GM20431 (cell line): ENCODE measurements around the gene AKT2.

Experiments
- in situ Hi-C: fragments of 300-500 bp; cut with MseI, MboI; formaldehyde crosslinking; loops from one replicate; pipeline ENCODE4 v1.15.0; 2020; ENCODE audit warnings: low sequenced_read_pairs; ENCODE audit not compliant: unreplicated experiment

The AKT2 gene

DNA sequence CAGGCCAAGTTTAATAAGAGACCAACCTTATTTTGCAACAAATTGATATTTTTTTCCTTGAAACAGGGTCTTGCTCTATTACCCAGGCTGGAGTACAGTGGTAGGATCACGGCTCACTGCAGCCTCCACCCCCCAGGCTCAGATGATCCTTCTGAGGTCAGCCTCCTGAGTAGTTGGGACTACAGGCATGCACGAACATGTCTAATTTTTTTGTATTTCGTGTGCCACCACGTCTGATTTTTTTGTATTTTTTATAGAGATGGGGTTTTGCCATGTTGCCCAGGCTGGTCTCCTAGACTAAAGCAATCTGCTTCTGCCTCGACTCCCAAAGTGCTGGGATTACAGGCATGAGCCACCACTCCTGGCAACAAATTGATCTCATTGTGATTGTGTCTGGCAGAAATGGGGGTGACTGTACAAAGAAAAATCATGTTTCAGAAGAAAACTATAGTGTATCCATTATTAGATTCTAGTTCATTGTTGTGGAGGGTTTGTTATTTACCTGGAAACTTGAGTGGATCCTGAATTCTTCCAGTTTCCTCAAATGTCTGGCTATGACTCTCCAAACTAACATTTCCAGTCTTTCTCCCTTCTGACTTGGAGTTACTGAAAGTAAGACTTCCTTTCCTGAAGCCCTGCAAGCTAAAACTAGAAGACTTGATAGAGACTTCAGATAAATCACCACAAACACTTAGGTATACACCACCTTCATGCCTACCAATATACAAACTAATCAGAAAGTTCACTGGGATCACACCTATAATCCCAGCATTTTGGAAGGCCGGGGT, 17.3 kb upstream of the AKT2 start:
- in situ Hi-C loops: no loop called here

DNA sequence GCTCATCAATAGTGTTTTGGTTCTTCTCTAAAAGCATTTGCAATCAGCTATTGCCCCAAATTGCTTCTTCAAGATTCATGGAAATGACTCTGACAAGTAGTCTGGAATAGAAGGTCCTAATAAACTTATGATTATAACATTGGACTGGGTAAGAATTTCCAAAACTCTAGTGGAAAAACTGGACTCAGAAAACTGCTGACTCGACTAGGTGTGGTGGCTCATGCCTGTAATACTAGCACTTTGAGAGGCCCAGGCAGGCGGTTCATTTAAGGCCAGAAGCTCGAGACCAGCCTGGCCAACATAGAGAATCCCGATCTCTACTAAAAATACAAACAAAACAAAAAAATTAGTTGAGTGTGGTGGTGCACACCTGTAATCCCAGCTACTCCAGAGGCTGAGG, 15.5 kb upstream of the AKT2 start:
- in situ Hi-C loops: no loop called here

DNA sequence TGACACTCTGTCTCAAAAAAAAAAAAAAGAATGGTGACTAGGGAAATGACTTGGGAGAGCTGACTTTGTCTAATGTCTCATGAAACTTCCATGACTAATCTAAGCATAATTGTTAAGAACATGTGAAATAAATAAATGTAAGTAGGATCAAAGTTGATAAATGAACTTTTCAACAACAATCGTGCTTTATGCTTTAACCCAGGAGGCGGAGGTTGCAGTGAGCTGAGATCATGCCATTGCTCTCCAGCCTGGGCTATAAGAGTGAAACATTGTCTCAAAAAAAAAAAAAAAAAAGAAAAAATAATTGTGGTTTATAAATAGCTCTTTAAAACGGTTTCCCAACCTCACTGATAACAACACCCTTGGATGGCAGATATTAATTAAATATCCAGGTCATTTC, 12.9 kb upstream of the AKT2 start:
- in situ Hi-C loops: no loop called here

DNA sequence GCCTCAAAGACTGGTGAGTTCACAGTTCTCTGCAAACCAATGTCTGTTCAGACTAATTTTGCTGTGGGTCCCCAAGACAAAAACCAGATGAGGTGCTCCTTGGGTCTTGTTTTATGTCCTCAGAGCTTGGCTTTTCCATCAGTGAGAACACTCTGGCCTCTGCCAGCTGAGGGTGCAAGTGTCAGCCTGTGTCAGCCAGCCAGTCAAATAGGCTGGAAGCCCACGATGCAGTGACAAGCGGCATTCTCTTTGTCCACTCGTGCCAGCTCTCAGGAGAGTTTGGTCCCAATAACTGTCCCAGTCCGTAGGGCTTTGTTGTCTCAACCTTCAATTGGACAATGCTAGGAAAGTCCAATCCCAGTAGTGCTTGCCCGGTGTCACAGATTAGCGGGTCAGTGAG, 9.4 kb upstream of the AKT2 start:
- in situ Hi-C loops: no loop called here

DNA sequence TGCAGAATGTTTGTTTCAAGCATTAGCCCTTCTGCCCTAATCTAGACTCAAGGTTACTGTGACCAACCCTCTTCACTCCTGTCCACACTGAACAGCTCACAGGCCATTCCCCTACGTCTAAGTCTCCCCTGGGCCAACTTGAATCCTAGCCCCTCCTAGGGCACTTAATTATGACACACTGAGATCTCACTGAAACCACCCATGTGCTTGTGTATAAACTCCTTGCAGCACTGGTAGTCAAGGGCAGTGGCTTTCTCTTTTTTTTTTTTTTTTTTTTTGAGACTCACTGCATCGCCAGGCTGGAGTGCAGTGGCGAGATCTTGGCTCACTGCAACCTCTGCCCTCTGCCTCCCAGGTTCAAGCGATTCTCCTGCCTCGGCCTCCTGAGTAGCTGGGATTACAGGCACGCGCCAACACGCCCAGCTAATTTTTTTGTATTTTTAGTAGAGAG, 1.9 kb upstream of the AKT2 start:
- in situ Hi-C loops: no loop called here

DNA sequence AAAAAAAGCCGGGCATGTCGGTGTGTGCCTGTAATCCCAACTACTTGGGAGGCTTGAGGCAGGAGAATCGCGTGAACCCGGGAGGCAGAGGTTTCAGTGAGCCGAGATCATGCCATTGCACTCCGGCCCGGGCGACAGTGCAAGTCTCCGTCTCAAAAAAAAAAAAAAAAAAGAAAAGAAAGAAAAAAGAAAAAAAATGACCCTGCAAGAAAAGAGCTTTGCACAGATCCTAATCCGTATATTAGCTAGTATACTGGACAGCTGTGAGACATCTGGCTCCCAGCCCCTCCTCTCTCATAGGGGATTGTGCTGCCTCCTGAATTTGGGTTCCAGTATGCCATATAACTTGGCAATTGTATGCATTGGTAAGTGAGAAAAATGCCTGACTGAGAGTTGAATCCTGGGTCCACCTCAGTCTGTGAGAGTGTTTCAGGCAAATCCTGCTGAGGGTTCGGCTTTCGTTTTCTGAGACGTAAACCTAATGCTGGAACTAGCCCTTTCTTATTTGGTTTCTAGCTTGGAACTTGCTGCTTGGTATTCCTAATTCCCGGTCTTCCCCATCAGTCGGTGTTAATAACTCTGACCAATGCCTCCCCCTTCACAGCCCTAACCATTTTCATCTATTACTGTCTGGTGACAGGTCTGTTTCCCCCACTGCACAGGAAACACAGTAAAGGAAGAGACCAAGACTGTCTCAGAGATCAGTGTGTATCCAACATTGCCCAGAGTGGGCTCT, 1.3 kb upstream of the AKT2 start:
- in situ Hi-C loops: no loop called here

DNA sequence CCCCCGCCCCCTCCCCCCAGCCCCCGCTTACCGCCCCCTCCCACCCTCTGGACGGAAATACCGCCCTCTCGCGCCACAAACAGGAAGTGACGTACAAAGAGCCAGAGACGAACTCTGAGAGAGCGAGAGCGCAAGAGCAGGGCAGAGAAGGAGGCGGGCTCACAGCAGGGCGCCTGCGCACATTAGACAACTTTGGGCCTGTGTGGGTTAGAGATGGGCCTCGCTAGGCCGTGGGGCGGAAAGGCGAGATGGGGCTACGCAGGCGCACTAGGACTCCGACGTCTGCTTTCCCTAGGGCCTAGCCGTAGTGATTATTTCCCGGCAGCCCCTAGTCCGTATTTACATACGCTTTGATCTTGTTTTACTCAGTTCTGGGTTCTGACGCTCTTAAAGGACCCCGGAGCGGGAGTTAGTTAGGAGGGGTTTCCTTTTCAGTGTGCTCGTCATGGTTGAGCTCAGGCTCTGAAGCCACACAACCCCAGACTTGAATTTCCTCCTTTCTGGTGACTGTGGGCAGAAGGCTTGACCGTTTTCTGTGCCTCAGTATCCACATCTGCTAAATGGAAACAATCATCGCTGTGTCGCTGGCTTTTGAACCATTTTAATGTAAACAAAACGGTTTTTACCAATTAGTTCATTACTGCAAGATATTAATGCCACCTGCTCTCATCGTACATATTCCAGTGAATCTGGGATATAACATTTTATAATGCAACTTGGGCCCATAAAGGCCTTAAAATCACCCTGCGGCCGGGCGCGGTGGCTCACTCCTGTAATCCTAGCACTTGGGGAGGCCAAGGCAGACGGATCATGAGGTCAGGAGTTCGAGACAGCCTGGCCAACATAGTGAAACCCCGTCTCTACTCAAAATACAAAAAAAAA, 449 bp upstream of the AKT2 start:
- in situ Hi-C loops: no loop called here

DNA sequence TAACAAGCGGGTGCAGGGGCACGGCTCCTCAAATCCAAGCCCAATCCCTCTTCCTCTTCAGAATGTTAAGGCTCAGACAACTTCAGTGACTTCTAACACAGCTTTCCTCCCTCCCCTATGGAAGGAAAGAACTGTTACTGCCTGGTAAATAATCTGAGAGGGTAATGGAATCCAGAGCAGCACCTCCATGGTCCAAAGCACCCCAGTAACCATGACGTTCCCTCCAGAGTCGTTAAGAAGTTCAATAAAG, 969 bp downstream of the AKT2 start:
- in situ Hi-C loops: no loop called here

DNA sequence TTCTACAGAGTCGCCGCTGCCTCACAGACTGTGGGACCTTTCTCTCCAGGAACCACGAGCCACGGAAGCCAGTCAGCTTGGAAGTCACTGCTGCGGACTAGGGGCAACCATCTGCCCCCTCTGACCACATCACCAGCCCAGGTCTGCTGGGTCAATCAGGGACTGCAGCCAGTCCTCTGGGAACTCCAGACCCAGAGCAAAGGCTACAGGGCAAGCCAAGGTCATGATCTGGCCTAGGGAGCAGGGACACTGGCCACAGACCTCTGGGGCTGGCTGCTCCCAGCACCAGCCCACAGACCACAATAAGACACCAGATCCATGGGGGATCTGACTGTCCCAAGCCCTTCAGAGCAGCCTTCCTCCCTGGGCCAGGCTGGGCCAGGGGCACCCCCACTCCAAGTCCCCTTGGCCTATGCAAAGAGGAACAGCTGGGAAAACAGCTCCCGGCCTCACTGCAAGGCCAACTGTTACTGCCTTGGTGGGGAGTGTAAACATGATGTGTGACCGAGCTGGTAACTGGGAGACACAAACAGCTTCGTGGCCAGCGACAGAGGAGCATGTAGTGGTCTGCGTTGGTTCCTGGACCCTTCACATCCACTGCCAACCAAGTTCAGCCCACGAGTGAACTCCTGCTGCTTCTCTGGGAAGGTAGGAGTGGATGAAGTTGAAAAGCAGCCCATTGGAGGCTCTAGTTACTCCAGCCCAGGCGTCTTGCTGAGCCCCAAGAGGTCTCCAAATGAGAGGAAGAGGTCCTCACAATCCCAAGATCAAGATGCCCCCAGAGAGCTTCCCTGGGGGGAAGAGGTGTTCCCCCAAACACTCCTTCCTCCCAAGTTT, 1.5 kb downstream of the AKT2 start:
- in situ Hi-C loops: no loop called here

DNA sequence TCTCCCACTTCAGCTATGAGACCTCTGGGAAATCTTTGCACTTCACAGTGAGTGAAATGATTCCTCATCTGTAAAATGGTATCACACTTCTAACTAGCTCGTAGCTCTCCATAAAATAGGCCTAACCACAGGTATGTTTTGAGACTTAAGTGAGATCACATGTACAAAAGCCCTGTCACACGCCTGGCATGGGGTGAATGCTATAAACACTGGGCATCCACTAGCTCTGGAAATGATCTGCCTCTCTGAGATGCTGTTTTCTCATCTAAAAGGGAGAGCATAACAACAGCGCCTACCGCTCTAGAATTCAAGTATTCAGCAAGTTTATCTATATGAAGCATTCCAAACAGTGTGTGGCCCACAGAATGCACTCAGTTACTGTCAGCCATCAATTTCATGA, 2.2 kb downstream of the AKT2 start:
- in situ Hi-C loops: no loop called here

DNA sequence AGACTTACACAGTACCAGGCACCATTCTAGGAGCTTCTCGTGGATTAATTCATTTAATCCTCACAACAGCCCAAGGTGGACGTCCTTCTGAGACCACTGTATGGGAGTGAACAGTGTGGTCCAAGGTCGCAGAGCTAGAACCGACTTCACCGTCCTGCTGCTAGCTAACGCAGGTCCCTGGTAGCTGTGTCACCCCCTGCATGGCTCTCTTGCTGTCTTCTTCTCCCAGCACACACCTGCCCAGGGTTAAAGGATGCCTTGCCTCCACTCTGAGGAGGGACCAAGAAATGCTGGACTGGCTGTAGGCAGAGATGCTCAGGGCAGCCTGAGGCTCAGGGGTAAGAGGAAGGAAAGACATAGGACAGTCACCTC, 3.0 kb downstream of the AKT2 start:
- in situ Hi-C loops: no loop called here

DNA sequence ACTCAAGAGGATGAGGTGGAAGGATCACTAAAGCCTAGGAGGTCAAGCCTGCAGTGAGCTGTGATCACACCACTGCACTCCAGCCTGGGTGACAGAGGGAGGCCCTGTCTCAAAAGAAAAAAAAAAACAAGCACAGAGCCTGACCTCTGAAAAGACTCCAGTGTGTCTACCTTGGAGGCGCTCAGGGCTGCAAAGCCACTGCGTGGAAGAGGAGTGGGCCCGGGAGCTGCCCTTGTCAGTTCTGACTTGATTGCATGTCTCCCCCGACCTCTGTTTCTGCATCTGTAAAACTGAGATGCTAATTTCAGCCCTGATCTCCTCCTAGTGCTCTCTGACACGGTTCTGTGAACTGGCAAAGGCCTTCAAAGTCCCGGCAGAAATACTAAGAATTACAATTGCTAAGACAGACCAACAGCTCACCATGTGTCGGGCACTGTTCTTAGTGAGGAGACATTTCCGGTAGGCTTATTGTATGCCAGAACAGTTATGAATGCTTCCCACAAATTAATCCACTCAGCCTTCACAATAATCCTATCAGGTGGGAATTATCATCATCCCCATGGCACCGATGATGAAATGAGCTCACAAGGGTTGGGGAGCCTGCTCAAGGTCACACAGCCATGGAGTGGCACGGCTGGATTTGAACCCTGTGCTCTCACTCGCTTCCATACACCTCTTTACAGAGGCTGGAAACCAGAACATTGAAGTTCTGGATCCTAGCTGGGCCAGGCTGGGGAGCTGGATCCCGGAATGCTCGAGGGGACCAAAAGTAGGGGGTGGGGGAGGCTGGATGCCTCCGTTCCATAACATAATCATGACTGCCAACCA, 3.5 kb downstream of the AKT2 start:
- in situ Hi-C loops: no loop called here

DNA sequence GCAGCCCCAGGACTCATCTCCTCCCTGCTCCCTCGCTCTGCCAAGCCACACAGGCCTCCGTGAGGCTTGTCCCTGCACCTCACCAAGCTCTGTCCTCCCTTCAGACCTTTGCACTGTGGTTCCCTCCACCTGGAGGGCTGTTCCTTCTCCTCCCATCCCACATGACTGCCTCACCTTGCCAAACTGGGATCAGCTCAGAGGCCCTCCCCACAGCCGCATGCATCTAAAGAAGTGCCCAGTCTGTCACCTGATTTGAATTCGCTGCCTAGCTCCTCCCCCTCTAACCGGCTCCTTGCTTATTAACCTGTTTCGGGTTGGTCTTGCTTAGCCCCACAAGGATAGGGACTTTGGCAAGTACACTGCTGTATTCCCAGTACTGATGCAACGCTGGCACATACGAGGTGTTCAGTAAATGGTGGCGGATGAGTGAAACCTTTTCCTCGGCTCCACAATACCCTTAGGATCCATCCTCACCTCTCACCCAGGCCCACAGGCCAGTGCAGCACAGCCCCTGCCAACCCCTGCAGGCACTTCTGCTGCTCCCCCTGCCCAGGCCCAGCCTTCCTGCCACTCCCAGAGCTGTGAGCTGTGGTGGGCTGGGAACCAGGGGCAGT, 4.4 kb downstream of the AKT2 start:
- in situ Hi-C loops: no loop called here

DNA sequence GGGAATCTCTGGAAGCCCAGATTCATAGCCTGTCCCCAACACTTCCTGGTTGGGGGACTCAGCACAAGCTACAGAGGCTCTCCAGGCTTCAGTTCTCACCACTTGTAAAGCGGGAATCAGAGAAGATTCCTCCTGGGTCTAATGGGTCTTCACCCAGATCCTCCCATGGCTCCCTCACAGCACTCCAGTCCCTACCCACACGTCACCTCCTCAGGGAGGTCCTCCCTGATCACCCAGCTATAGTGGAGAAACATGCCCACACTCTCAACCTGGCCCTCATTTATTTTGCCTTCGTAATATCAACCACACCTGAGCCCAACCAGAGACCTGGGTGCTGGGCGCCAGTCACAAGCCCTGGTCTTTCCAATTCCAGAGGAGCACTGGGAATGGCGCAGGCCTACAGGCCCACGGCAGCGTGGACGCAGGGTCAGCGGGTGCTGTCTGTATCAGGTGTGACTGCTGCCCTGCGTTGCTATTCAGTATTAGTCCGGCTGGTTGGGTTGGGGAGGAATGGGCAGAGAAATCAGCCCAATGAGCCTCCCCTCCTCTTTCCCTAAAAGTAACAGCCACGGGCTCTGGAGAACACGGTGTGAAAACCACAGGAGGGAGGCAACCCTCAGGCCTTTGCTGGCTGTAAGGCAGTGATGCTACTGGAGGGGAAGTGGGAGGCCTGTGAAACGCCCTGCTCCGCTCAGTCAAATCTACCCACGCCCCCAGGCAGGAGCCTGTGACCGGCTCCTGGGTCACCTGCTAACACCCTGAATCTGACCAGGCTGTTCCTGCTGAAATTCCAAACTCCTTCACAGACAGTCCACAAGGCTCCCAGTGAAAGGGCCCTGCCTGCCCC, 5.2 kb downstream of the AKT2 start:
- in situ Hi-C loops: no loop called here

DNA sequence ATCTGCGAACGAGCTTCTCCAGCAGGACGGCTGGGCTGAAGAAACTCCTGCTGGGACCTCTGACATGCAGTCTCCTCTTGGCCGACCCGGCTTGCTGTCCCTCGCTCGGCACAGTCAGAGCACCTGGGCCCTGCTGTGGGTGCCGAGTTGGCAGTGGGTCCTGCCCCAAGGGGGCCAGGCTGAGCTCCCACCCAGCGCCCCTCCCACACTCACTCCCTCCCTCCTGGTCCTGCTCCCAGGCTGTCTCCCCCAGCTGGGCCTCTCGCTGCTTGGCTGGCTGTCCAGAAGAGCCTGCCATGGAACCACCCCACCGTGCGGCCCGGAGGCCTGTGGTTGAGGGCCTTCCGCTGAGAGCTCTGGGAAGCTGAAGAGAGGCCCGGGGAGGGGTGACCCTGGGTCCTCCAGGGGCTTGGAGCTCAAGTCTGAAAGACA, 6.0 kb downstream of the AKT2 start:
- in situ Hi-C loops: no loop called here

DNA sequence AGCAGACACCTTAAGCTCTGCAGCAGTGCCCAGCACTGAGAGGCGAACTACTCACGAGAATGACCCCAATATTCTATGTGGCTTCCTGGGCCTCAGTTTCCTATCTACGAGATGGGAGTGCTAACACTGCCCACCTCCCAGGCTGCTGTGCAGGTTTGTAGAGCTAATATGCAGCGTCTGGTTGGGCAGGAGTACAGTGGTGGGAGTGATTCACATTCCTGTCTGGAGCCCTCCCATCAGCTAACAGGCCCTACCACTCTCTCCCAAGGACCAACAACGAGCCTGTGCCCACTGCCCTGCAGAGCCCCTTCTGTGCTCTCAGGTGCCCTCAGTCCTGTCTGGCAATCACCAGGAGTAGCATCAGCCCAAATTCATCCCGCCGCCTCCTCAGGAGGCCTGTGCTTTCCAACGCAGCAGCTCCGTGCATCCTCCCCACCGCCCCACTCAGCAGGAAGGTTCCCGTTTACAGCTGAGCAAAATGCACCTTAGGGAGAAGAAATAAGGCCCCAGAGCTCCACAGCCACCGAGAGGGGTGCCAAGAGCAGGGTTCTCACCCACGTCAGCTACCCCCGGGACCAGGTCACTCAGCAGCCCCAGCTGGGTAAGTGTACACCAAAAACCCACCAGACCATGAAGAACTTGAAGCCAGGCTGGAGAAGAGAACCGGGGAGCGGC, 6.6 kb downstream of the AKT2 start:
- in situ Hi-C loops: no loop called here

DNA sequence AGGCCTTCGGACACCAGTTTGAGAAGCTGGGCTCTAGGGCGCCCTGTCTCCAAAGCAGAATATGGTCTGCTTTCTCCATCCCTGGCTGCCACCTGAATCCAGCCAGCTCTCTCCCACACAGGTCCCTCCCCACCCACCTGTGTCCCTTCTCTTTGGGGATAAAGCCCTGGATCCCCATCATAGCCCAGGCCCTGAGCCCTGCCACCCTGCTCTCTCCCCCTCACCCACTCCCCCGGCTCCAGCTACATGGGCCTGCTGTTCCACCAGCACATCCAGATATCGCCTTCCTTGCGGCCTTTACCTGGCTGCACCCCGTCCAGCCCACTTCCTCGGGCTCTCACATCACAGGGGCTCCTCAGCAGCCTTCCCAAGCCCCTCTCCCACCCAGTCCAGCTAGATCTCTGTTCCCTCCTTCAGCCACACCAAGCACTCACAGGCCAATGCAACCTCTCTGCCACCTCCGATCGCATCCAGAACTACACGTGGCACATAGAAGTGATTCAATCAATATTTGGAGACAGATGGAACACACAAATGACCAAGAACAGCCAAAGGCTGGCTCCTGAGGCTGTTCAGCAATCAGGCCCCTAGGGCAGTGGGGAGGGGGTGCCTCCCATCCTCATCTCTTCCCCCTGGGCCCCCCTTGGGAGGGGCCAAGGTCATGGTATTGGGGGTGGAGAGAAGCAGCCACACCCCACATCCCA, 7.6 kb downstream of the AKT2 start:
- in situ Hi-C loops: no loop called here
